Endothelial cell of umbilical vein (primary cell): ENCODE data around the gene ATOSA.

Experiments used
- CTCF ChIP-seq, 2 donors: IDR thresholded peaks; 1 replicate in 1 of 2; 2 replicates in 1 of 2; pipeline ENCODE4 v1.5.1; 2011; ENCODE audit warnings: low read length in 2 of 2, mild to moderate bottlenecking in 2 of 2, moderate library complexity in 2 of 2, control low read depth in 1 of 2, inconsistent platforms in 1 of 2, low read depth in 1 of 2; ENCODE audit not compliant: insufficient read depth in 1 of 2; ENCODE audit errors: extremely low read depth in 1 of 2
- EZH2 ChIP-seq: IDR thresholded peaks from 2 replicates; pipeline ENCODE4 v1.6.1; 2012; ENCODE audit warnings: borderline replicate concordance, low read depth, mild to moderate bottlenecking, moderate library complexity, low read length, inconsistent platforms; ENCODE audit not compliant: severe bottlenecking
- JUN ChIP-seq: IDR thresholded peaks from 2 replicates; pipeline ENCODE4 v1.6.1; 2011; ENCODE audit warnings: borderline replicate concordance, low read depth; ENCODE audit not compliant: insufficient read length, insufficient read depth
- MYC ChIP-seq: IDR thresholded peaks from one replicate; pipeline ENCODE4 v1.6.1; 2011; ENCODE audit warnings: mild to moderate bottlenecking, low read depth, low read length
- POLR2A ChIP-seq: IDR thresholded peaks from 2 replicates; pipeline ENCODE4 v1.6.1; 2012; ENCODE audit warnings: low read depth, mild to moderate bottlenecking, control low read depth, low read length
- POLR2AphosphoS5 ChIP-seq: IDR thresholded peaks from 2 replicates; pipeline ENCODE4 v1.6.1; 2012; ENCODE audit warnings: low read depth, mild to moderate bottlenecking, control low read depth, low read length, moderate library complexity; ENCODE audit not compliant: insufficient read depth

GRCh38 chr15:52635908-52636307 lies 43.3 kb downstream of the ATOSA start:
- TF ChIP-seq CTCF (IDR thresholded peaks at IDR 0.05; ENCODE audit: extremely low read depth in 1 of 2, insufficient read depth in 1 of 2, low read depth in 1 of 2, low read length in 2 of 2) (no peak), POLR2AphosphoS5 (no peak), EZH2 (no peak), MYC (no peak), JUN (no peak), POLR2A (no peak)
